ENCODE data around the gene LILRB2.
"Not testable (repeated sequence)": the region's sequence is repeated elsewhere in the genome, so short reads cannot be mapped to it uniquely, and the experiment has no call there.

The LILRB2 gene

DNA sequence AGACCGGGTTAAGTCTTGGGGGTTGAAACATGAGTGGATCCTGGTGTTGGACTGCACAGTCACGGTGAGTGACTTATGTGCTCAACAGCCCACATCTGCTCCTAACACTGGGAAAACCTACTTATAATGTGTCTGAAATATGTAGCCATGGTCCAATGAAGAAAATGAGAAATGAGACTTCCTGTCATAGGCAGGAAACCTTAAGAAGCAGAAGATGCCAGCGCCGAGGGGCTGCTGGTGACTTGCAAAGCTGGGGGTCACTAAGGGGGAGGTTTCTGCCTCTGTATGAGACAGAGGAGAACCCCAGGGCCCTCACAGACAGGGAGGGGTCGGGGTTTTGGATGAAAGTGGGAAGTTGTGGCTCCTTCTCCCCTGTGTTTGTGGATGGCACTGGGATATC lies 8.7 kb downstream of the LILRB2 start:
- not testable (repeated sequence) for DNase-seq (ENCODE audit: low read depth)

DNA sequence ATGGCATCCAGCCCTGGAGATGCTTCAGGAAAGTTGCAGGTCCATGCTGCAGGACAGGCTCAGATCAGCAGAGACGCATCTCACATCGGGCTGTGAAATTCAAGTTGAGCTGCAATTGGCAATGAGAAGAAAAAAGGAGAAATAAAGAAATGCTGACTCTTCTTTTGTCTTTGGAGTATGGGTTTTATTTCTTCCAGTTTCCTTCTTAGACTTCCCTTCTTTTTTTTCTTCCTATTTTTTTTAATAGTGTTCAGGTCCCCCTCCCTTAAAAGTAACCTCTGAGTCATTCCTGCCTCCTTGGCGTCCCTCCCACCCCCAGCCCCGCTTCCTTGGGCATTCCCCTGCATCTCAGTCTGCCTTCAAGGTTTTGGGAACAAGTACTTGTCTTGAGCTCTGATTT lies 9.3 kb downstream of the LILRB2 start:
- DNase-seq (ENCODE audit: low read depth) = not testable (repeated sequence)

DNA sequence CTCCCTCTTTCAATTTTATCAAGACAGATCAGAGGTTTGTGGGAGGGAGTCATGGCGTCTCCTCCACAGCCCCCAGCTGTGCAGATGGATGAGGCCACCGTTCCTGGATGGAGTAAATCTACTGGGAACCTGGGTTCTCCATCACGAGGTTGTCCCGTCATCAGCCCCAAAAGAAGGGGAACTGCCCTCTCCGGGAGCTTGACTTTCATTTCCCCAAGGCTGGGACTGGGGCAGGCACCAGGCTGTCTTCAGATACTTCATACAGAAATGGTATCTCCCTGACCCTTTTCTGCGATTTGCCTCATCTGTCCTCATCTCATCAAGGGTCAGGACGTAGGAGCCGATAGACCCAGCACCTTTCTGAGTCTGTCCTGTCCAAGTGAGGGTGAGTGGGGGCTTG lies 9.8 kb downstream of the LILRB2 start:
- no peak for DNase-seq (ENCODE audit: low read depth)

DNA sequence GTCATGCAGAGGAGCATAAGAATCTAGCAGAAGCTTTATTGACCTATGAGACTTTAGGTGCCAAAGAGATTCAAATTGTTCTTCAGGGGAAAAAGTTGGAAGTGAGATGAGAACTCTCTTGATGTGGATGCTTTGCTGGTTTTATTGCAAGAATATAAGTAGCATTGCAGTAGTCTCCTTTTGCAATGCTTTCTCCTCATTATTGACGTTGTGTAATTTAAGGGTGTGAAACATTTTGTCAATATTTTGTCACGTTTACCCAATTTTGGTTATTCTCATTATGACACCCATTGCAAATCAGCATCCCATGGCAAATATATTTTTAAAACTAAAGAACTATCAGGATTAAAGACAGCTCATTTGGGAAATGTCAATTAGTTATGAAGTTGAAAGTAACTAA lies 12.0 kb downstream of the LILRB2 start:
- DNase-seq (ENCODE audit: low read depth) = no peak

DNA sequence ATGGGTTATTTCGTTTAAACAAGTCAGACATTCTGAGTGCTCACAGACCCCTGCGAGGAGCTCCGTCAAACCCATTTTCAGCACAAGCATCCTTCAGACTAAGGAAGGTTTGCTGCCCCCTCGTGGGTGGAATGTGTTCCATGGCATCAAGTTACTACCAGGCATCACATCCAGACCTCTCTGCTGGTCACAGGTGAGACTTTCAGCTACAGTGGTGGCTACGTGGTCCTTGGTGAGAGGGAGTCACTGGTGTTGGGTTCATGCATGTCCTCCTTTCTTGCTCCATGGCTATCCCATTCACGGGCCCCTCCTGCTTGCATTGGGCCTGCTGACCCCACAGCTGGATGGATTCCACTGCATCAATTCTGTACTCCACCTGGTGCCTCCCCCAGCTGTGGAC lies 14.8 kb downstream of the LILRB2 start:
- peak; percentile 55 for DNase-seq (ENCODE audit: low read depth)

DNA sequence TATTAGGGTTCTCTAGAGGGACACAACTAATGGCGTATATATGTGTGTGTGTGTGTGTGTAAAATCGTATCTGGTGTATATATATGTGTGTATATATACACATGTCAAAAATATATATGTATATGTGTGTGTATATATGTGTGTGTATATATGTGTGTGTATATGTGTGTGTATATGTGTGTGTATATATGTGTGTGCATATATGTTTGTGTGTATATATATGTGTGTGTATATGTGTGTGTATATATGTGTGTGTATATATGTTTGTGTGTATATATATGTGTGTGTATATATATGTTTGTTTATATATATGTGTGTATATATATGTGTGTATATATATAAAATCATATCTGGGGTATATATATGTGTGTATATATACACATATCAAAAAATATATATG lies 18.4 kb downstream of the LILRB2 start:
- no peak for DNase-seq (ENCODE audit: low read depth)

DNA sequence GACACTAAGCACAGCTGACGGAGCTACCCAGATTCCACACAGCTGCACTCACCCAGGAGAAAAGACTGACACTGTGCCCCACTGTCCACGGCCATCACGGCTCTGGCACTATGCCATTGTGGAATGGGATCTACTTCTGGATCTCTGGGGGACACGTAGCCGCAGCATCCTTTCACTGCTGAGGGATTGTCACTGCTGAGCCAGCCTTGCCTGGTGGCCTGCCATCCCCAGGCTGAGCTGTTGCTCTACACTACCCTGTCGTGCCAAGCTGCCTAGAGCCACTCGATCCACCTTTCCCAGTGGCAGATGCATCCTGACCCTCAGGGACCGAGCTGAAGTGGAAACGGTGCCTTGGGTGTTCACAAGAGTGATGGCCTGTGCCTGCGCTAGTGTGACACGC lies 18.8 kb downstream of the LILRB2 start:
- no peak for DNase-seq (ENCODE audit: low read depth)

DNA sequence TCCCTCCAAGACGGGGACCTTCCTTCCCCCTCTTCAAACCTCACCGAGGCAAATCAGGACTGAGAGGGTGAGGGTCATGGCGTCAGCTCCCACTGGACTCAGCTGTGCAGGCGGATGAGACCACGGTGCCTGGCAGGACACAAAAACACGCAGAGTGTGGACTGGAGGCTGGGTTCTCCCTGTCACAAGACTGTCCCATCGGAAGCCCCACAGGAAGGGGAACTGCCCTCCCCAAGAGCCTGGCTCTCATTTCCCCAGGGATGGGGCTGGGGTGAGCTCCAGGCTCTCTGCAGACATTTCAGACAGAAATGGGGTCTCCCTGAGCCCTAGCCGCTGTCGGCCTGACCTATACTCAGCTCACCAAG lies 23.8 kb downstream of the LILRB2 start, which contains the start of gene LILRB5:
Gene LILRB5, minus strand, starts transcription at position 158 of the 365 bp plus-strand sequence. Its CDS starts 80 bp downstream, at position 78.
- no peak for DNase-seq (ENCODE audit: low read depth)

DNA sequence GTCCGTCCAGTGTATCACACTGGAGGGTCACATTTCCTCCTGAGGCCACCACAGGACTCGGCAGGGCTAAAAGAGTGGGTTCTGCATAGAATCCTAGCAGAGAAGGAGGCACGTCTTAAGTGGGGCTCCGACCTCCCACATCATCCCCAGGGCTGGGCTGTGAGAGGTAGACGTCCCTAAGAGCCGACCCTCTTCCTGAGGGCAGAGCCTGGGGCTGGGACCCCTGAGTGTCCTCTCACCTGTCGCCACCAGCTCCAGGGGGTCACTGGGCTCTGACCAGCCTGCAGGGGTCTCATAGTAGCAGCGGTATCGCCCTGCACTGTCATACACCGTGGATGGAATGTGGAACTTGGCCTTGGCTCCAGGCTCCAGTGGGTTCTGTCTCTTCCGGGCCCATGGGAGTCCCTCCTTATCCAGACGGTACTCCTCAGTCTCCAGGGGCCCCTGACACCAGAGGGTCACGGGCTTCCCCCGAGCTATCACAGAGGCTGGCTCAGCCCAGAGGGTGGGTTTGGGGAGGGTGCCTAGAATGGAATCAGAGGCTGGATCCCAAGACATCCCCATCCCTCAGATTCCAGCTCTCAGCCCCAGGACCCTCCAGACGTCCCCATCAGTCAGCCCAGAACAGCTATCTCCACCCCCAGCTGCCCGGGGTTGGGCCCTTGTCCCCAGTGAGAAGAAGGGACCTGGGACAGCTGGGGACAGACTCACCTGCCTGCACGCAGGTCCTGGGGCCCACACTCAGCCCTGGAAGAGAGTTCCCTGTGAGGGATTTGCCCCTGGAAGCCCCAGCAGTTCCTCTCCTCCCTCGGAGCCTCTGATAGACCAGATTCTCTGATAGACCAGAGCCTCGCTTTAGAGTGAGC lies 24.4 kb downstream of the LILRB2 start:
- no peak for DNase-seq (ENCODE audit: low read depth)

DNA sequence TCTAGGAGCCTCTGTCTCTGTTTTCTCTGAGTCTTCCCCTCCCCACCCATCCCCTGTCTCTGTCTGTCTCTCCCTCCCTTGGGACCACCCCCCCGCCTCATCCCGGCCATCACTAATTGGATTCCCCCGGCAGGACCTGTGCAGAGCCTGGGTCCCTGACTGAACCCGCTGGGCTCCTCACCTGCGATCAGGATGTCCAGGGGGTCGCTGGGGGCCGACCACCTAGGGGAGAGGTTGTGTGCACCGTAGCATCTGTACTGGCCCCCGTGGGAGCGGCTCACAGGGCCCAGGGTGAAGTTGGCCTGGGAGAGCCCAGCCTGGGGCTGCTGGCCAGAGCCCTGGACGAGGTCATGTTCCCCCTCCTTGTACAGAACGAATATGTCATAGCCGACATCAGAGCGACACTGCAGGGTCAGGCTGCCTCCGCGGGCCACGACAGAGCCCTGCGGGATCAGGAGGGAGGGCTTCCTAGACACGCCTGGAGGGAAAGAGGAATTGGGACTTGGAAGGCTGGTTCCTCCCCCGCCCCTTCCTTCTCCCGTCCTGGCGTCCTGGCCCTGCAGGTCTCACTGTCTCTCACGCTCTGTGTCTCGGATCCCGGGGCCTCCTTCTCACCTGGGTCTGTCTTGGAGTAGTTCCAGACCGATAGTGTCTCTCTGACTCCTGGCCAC lies 25.7 kb downstream of the LILRB2 start:
- DNase-seq (ENCODE audit: low read depth) = no peak

DNA sequence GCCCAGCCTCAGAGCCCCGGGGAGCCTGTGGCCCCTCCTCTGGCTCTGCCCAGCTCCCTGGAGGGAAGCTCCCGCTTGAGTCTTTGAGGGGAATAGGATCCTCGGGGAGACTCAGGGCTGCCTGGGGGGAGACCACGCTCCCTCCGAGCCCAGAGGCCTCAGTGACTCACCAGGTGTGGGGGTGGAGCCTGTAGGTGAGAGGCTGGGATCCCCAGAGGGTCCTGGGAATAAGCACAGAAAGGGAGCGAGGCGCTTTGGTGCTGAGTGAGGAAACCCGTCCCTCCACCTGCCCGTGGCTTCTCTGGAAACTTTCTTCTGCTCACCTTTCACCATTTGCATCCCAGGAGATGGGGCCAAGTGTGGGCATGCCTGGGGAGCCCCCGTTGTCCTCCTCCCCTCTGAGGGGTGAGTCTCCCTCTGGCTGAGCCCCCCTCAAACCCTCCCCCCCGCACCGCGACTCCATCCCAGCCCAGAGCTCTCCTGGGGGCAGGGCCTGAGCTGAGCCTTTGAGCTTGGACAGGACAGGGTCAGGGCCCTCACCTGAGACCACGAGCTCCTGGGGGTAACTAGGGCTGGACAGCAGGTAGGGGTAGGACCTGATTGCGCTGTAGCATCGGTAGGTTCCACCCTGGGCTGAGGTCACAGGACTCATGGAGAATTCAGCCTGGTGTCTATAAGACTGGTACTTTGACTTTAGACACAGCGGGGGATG lies 26.6 kb downstream of the LILRB2 start:
- no peak for DNase-seq (ENCODE audit: low read depth)

DNA sequence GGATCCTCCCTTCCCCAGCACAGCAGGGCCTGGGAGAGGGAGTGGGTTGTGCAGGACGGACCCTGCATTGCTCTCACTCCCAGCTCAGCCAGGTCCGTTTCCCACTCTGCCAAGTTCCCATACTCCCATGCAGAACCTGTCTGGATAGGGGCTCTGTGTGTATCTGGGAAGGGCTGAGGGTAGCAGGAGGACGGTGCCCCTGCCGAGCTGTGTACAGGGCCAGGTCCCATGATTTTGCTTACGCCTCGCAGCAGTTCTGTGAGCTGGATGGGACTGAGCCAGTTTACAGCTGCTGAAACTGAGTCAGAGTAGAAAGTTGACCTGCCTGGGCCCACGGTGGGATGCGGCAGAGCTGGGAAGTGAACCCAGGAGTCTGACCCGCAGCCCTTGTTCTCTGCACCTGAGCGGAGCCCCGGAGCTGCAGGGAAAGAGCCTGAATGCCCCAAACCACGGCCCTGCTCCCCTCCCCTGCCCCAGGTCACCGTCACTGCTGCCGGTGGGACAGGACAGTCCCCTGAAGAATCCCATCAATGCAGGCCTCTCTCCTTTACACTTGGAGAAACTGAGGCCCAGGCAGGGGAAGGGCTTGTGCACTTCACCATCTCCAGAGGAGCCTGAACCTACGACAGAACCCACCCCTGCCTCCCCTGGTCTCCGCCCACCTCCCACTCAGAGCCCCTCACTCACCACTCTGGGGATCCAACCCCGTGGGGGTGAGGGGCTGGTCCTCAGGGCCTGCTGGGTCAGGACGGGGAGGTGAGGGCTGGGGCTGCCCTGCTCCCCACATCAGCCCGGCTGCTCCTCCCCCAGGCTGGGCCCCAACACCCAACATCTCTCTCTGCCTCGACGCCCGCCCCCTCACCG lies 27.3 kb downstream of the LILRB2 start:
- DNase-seq (ENCODE audit: low read depth) = no peak

DNA sequence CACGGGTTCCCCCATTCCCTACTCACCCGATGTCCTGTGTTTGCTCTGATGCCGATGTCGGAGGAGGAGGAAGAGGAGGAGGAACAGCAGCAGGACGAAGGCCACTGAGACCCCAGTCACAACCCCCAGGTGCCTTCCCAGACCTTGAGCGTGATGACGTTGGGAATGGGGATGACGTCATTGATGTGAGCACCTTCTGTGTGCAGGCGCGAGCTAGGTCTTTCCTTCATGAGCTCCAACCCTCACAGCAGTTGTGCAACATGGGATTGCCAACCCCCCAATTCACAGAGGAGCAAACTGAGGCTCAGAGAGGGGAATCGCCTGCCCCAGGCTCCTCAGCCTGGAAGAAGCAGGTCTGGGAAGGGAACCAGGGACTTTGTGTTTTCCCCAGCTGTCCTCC lies 28.1 kb downstream of the LILRB2 start:
- DNase-seq (ENCODE audit: low read depth) = no peak

DNA sequence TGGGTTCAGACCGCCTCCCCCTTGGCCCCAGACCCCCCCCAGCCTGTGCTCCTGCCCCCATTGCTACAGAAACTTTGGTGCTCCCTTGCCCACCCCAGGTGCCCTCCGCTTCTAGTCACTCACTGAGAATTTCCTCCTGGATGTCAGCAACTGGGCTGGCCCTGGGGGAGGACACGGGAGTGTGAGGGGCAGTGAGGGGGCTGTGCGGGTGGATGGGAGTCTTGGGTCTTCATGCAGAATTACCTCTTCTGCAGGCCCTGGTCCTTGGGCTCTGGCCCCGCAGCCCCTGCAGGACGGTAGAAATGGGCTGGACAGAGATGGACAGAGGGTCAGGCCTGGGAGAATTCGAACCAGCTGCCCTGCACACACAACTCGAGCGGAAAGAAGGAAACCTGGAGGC lies 28.7 kb downstream of the LILRB2 start:
- DNase-seq (ENCODE audit: low read depth) = no peak

DNA sequence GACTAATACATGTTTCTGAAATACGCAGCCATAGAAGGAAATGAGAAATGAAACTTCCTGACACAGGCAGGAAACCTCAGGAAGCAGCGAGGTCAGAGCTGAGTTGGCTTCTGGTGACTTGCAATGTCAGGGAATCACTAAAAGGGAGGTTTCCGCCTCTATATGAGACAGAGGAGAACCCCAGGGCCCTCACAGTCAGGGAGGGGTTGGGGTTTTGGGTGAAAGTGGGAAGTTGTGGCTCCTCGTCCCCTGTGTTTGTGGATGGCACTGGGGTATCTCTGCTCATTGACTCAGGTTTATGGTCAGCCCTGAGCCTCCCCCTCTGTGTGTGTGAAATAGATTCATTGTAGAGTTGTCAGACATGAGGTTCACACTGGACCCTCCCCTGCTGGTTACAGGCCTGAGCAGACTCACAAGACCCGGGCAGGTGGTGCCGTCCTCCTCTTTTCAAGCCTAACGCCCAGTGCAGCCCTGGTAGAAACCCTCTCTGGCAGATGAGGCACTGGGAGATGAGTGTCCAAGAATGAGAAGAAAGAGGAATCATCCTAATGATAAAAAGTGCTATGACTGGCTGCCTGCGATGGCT lies 32.8 kb downstream of the LILRB2 start:
- no peak for DNase-seq (ENCODE audit: low read depth)

DNA sequence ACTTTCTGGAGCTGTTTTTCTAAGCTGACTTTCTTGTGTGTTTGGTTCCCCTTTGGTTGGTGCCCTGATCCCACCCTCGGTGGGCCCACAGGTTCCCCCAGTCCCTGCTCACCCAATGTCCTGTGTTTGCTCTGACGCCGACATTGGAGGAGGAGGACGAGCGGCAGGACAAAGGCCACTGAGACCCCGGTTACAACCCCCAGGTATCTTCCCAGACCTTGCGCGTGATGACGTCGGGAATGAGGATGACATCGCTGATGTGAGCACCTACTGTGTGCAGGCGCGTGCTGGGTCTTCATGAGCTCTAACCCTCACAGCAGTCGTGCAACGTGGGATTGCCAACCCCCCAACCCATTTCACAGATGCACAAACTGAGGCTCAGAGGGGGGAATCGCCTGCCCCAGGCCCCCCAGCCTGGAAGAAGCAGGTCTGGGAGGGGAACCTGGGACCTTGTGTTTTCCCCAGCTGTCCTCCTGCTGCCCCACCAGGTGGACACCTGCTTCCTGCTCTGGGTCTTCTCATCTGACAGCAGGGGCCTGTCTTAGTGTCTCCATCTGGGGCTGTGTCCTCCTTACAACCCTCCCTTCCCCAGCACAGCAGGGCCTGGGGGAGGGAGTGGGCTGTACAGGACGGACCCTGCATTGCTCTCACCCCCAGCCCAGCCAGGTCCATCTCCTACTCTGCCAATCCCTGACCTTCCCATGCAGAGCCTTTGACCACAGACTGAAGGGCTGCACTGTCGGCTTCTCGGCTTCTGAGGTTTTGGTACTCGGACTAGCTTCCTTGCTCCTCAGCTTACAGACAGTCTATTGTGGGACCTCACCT lies 33.6 kb downstream of the LILRB2 start:
- no peak for DNase-seq (ENCODE audit: low read depth)

DNA sequence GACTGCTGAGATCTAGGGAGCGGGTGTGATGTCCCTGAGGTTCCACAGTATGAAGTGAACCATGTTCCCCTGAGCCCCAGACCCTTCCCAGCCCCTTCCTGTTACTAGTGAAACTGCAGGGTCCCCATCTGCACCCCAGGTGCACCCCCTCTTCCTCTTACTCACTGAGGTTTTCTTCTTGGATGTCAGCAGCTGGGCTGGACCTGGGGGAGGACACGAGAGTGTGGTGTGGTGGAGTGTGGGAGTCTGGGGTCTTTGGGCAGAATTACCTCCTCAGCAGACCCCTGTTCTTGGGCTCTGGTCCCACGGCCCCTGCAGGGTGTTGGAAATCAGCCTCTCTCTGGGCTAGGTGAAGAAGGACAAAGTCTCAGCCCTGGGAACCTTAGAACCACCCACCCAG lies 35.0 kb downstream of the LILRB2 start:
- DNase-seq (ENCODE audit: low read depth) = no peak

DNA sequence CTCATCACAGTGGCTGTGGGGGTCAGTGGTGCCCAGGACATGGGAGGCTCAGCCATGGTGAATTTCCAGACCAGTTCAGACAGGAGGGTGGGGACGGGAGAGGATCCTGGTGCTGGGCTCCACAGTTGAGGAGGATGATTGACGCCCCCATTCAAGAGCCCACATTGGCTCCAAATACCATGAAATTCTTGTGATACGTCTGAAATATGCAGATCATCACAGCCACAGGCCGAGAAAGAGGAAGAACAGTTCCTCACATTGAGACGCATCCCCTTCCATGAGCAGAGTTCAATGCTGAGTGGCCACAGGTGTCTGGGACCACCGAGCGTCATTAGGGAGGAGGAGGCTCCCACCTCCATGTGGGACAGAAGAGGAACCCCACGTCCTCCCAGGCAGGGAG lies 37.1 kb downstream of the LILRB2 start:
- not testable (repeated sequence) for DNase-seq (ENCODE audit: low read depth)

DNA sequence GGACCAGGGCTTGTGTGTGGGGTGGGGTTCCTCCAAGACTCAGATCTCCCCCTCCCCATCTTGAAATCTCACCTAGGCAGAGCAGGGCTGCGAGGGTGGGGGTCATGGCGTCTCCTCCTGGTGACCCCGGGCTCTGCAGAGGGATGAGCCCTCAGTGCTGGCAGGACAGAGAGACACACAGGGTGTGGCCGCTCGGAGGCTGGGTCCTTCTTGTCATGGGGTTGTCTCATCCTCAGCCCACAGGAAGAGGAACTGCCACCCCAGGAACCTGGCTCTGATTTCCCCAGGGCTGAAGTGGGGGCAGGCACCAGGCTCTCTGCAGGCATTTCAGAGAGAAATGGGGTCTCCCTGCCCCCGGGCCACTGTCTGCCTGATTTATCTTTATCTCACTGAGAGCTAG lies 38.3 kb downstream of the LILRB2 start, which contains the start of gene LILRA6:
Gene LILRA6, minus strand, starts transcription at position 145 of the 400 bp plus-strand sequence.
- not testable (repeated sequence) for DNase-seq (ENCODE audit: low read depth)

DNA sequence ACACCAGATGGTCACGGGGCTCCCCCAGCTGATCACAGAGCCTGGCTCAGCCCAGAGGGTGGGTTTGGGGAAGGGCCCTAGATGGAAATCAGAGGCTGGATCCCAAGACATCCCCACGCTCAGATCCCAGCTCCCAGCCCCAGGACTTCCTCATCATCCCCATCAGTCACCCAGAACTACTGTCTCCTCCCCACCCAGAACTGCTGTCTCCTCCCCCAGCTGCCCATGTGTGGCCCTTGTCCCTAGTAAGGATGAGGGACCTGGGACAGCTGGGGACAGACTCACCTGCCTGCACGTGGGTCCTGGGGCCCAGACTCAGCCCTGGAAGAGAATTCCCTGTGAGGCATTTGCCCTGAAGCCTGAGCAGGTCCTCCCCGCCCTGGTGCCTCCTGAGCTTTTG lies 38.7 kb downstream of the LILRB2 start:
- DNase-seq (ENCODE audit: low read depth) = not testable (repeated sequence)
